Measurements from ENCODE around the gene UBE2Q1.
A peak's percentile ranks its signal among the peaks of the same experiment; 100 is the strongest.

DNA sequence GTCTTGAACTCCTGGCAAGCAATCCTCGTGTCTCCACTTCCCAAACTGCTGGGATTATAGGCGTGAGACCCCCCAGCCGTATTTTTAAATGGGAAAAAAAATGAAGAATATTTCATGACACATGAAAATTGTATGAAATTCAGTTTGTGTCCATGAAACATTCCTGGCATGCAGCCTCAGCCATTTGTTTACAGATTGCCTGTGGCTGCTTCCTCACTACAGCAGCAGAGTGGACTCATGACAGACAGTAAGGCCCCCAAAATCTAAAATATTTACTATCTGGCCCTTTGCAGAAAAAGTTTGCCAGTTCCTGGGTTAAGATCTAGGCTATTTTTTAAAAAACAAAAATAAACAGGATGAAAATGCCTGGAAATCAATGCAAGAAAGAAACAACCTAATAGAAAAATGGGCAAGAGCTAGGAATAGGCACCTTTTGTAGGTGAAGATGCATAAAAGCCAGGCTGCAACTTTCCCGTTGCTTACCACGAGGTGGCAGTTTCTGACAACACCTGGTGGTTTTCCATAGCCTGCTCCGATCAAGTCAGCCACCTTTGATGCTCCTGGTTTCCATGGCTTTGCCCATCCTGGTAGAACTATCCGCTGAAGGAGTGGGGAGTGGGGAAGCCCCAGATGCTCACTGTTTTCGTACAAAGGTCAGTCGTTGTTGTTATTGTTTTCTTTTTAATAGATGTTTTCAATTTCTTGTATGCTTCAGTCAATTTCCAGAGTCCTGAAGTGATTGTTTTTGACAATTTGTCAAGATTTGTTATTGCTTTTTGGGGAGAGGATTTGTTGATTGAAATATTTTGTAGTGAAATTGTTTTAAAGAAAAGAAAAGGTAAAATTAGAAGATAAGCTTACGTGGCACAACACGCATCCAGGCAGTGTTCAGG lies 24.3 kb downstream of the UBE2Q1 start:
- no peak for TF ChIP-seq POLR2A (IDR thresholded peaks at IDR 0.05)
- TF ChIP-seq, protein P1, sequence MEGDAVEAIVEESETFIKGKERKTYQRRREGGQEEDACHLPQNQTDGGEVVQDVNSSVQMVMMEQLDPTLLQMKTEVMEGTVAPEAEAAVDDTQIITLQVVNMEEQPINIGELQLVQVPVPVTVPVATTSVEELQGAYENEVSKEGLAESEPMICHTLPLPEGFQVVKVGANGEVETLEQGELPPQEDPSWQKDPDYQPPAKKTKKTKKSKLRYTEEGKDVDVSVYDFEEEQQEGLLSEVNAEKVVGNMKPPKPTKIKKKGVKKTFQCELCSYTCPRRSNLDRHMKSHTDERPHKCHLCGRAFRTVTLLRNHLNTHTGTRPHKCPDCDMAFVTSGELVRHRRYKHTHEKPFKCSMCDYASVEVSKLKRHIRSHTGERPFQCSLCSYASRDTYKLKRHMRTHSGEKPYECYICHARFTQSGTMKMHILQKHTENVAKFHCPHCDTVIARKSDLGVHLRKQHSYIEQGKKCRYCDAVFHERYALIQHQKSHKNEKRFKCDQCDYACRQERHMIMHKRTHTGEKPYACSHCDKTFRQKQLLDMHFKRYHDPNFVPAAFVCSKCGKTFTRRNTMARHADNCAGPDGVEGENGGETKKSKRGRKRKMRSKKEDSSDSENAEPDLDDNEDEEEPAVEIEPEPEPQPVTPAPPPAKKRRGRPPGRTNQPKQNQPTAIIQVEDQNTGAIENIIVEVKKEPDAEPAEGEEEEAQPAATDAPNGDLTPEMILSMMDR (IDR thresholded peaks at IDR 0.05) = peak in 1 of 6 experiments; percentile 22
